SK-N-DZ (cell line): ENCODE results near the gene KIF21A.

Experiments
- DNase-seq: peaks from one replicate; pipeline ENCODE4 v3.0.0-alpha.2; 2015; ENCODE audit warnings: low spot score

The KIF21A gene

GRCh38 chr12:39440101-39440500, 2.8 kb downstream of the KIF21A start:
- DNase-seq: no peak

GRCh38 chr12:39435531-39435930, 7.4 kb downstream of the KIF21A start:
- no peak for DNase-seq

GRCh38 chr12:39431797-39432196, 11.1 kb downstream of the KIF21A start:
- peak; percentile 85 for DNase-seq

GRCh38 chr12:39431002-39431796, 11.7 kb downstream of the KIF21A start:
- DNase-seq: no peak

GRCh38 chr12:39429809-39430208, 13.1 kb downstream of the KIF21A start:
- DNase-seq: no peak

GRCh38 chr12:39427360-39427808, 15.5 kb downstream of the KIF21A start:
- DNase-seq: no peak

GRCh38 chr12:39426636-39427240, 16.2 kb downstream of the KIF21A start:
- no peak for DNase-seq

- no peak for DNase-seq
Observed at GRCh38 chr12:39420043-39420442, 22.9 kb downstream of the KIF21A start.

- DNase-seq: no peak
Observed at GRCh38 chr12:39419471-39419870, 23.4 kb downstream of the KIF21A start.

GRCh38 chr12:39417916-39418315, 25.0 kb downstream of the KIF21A start:
- no peak for DNase-seq

GRCh38 chr12:39413836-39414771, 28.8 kb downstream of the KIF21A start:
- peak; percentile 52 for DNase-seq

GRCh38 chr12:39412210-39412609, 30.7 kb downstream of the KIF21A start:
- DNase-seq: no peak

GRCh38 chr12:39406262-39406661, 36.7 kb downstream of the KIF21A start:
- no peak for DNase-seq

GRCh38 chr12:39405580-39405979, 37.3 kb downstream of the KIF21A start:
- no peak for DNase-seq

- DNase-seq: no peak
Observed at GRCh38 chr12:39404000-39404399, 38.9 kb downstream of the KIF21A start.

GRCh38 chr12:39403376-39403775, 39.5 kb downstream of the KIF21A start:
- DNase-seq: no peak

- no peak for DNase-seq
Observed at GRCh38 chr12:39402922-39403321, 40.0 kb downstream of the KIF21A start.

GRCh38 chr12:39401459-39401858, 41.5 kb downstream of the KIF21A start:
- DNase-seq: no peak

- peak; percentile 98 for DNase-seq
Observed at GRCh38 chr12:39395866-39396265, 47.1 kb downstream of the KIF21A start.

- peak; percentile 51 for DNase-seq
Observed at GRCh38 chr12:39393890-39394289, 49.0 kb downstream of the KIF21A start.

GRCh38 chr12:39393179-39393578, 49.7 kb downstream of the KIF21A start:
- DNase-seq: peak; percentile 64
